Mucosa of rectum (tissue), 2 donors: ENCODE results near the gene MAN2B1.
"Not testable (repeated sequence)": the region's sequence is repeated elsewhere in the genome, so short reads cannot be mapped to it uniquely, and the experiment has no call there.

Experiments
- H3K27ac ChIP-seq, 2 donors: one replicate each; pipeline ENCODE4 v1.7.0; 2013; ENCODE audit warnings: inconsistent platforms in 2 of 2, low read depth in 2 of 2, low read length in 2 of 2
- H3K27me3 ChIP-seq, 2 donors: one replicate each; pipeline ENCODE4 v1.7.0; 2013; ENCODE audit warnings: low read length in 2 of 2; ENCODE audit not compliant: control insufficient read depth in 2 of 2, insufficient read depth in 2 of 2
- H3K36me3 ChIP-seq, 2 donors: one replicate each; pipeline ENCODE4 v1.7.0; 2013; ENCODE audit warnings: low read length in 2 of 2; ENCODE audit not compliant: control insufficient read depth in 2 of 2, insufficient read depth in 2 of 2
- H3K4me1 ChIP-seq, 2 donors: one replicate each; pipeline ENCODE4 v1.7.0; 2013; ENCODE audit warnings: low read length in 2 of 2, mild to moderate bottlenecking in 1 of 2; ENCODE audit not compliant: control insufficient read depth in 2 of 2, insufficient read depth in 2 of 2
- H3K4me3 ChIP-seq, 2 donors: one replicate each; pipeline ENCODE4 v1.7.0; 2013; ENCODE audit warnings: low read length in 2 of 2
- H3K9ac ChIP-seq, 2 donors: one replicate each; pipeline ENCODE4 v1.7.0; 2013; ENCODE audit warnings: low read length in 2 of 2, low read depth in 1 of 2, mild to moderate bottlenecking in 1 of 2
- H3K9me3 ChIP-seq, 2 donors: one replicate each; pipeline ENCODE4 v1.7.0; 2013; ENCODE audit warnings: low read length in 2 of 2; ENCODE audit not compliant: control insufficient read depth in 2 of 2
- donor health status: healthy.
- donor health status: Normal muscosa, but diverticular disease.

MAN2B1 gene

GRCh38 chr19:12647047-12647446 is 19.5 kb downstream of the MAN2B1 start:
- H3K27ac ChIP-seq: no peak overlapping the region
- H3K4me3 ChIP-seq: peak overlapping the region in 1 of 2 donors; percentile 39
- peaks cover 0 to 6% of the 10 kb centered on the region in 2 donors for H3K36me3 ChIP-seq
- H3K9ac ChIP-seq: no peak overlapping the region
- no peaks in the 10 kb centered on the region for H3K9me3 ChIP-seq
- H3K27me3 ChIP-seq: no peaks in the 10 kb centered on the region
- peaks cover 5 to 6% of the 10 kb centered on the region in 2 donors for H3K4me1 ChIP-seq

GRCh38 chr19:12646551-12646950 is 20.0 kb downstream of the MAN2B1 start:
- no peaks in the 10 kb centered on the region for H3K9me3 ChIP-seq
- H3K27ac ChIP-seq: no peak overlapping the region
- peaks cover 5 to 6% of the 10 kb centered on the region in 2 donors for H3K4me1 ChIP-seq
- no peaks in the 10 kb centered on the region for H3K27me3 ChIP-seq
- H3K9ac ChIP-seq: no peak overlapping the region
- no peak overlapping the region for H3K4me3 ChIP-seq
- H3K36me3 ChIP-seq: peaks cover 0 to 4% of the 10 kb centered on the region in 2 donors

- not testable (repeated sequence) for H3K27me3 ChIP-seq, H3K27ac ChIP-seq, H3K4me3 ChIP-seq, H3K36me3 ChIP-seq, H3K9me3 ChIP-seq, H3K9ac ChIP-seq, H3K4me1 ChIP-seq
These were observed 22.8 kb downstream of the MAN2B1 start for GRCh38 chr19:12643716-12644115.

GRCh38 chr19:12642506-12642905 is 24.0 kb downstream of the MAN2B1 start:
- Histone ChIP-seq H3K36me3 (no peaks in the 10 kb centered on the region), H3K27ac (no peak overlapping the region), H3K9me3 (no peaks in the 10 kb centered on the region), H3K4me3 (no peak overlapping the region), H3K4me1 (peaks cover 2 to 3% of the 10 kb centered on the region in 2 donors), H3K9ac (no peak overlapping the region), H3K27me3 (no peaks in the 10 kb centered on the region)

- no peak overlapping the region for H3K27ac ChIP-seq
- H3K9me3 ChIP-seq: no peaks in the 10 kb centered on the region
- no peak overlapping the region for H3K4me3 ChIP-seq
- no peak overlapping the region for H3K9ac ChIP-seq
- no peaks in the 10 kb centered on the region for H3K36me3 ChIP-seq
- no peaks in the 10 kb centered on the region for H3K27me3 ChIP-seq
- peaks cover 2 to 3% of the 10 kb centered on the region in 2 donors for H3K4me1 ChIP-seq
These were observed 25.1 kb downstream of the MAN2B1 start for GRCh38 chr19:12641456-12641855.

- Histone ChIP-seq H3K4me1 (peaks cover 2 to 3% of the 10 kb centered on the region in 2 donors), H3K4me3 (peak overlapping the region; percentile 20 to 54), H3K27ac (no peak overlapping the region), H3K9ac (peak overlapping the region; percentile 24 to 28), H3K9me3 (no peaks in the 10 kb centered on the region), H3K36me3 (no peaks in the 10 kb centered on the region), H3K27me3 (no peaks in the 10 kb centered on the region)
These were observed 26.5 kb downstream of the MAN2B1 start for GRCh38 chr19:12639901-12640613.

GRCh38 chr19:12638611-12639182 is 27.8 kb downstream of the MAN2B1 start:
- no peaks in the 10 kb centered on the region for H3K36me3 ChIP-seq
- H3K9ac ChIP-seq: no peak overlapping the region
- no peaks in the 10 kb centered on the region for H3K27me3 ChIP-seq
- no peak overlapping the region for H3K4me3 ChIP-seq
- no peaks in the 10 kb centered on the region for H3K9me3 ChIP-seq
- H3K27ac ChIP-seq: no peak overlapping the region
- peaks cover 2 to 3% of the 10 kb centered on the region in 2 donors for H3K4me1 ChIP-seq

- no peaks in the 10 kb centered on the region for H3K27me3 ChIP-seq
- no peaks in the 10 kb centered on the region for H3K9me3 ChIP-seq
- H3K4me3 ChIP-seq: no peak overlapping the region
- H3K36me3 ChIP-seq: peaks cover 0 to 3% of the 10 kb centered on the region in 2 donors
- no peak overlapping the region for H3K27ac ChIP-seq
- no peak overlapping the region for H3K9ac ChIP-seq
- peaks cover 2 to 3% of the 10 kb centered on the region in 2 donors for H3K4me1 ChIP-seq
These were observed 29.9 kb downstream of the MAN2B1 start for GRCh38 chr19:12636631-12637030.

GRCh38 chr19:12629215-12629614 is 37.3 kb downstream of the MAN2B1 start:
- Histone ChIP-seq H3K4me1 (no peaks in the 10 kb centered on the region), H3K27ac (no peak overlapping the region), H3K36me3 (peaks cover 37 to 59% of the 10 kb centered on the region in 2 donors), H3K27me3 (no peaks in the 10 kb centered on the region), H3K9me3 (peaks cover 13 to 19% of the 10 kb centered on the region in 2 donors), H3K4me3 (no peak overlapping the region), H3K9ac (no peak overlapping the region)

GRCh38 chr19:12628040-12629022 is 38.2 kb downstream of the MAN2B1 start:
- no peaks in the 10 kb centered on the region for H3K27me3 ChIP-seq
- no peaks in the 10 kb centered on the region for H3K4me1 ChIP-seq
- H3K36me3 ChIP-seq: peaks cover 40 to 64% of the 10 kb centered on the region in 2 donors
- H3K9ac ChIP-seq: no peak overlapping the region
- no peak overlapping the region for H3K27ac ChIP-seq
- H3K9me3 ChIP-seq: peaks cover 13 to 19% of the 10 kb centered on the region in 2 donors
- H3K4me3 ChIP-seq: no peak overlapping the region
